ENCODE results near the gene FMO3. TPM values are rescaled to one million over a fixed set of nuclear protein-coding genes. Genes with fewer than 3 reads are reported as not detected.

The FMO3 gene
- total and polyA plus RNA-seq, 2 donors (not counting 1 experiment from before 2014, with no cell fraction given) = 76.3 to 148 TPM

GRCh38 chr1:171159148-171159547 lies 68.4 kb downstream of the FMO3 start:
- Histone ChIP-seq H3K36me3 (ENCODE audit: control insufficient read depth, insufficient read depth, low read length) (no peaks in the 10 kb centered on the region), H3K79me2 (ENCODE audit: control insufficient read depth, insufficient read depth, low read length) (no peaks in the 10 kb centered on the region), H3K9me3 (ENCODE audit: control insufficient read depth, insufficient read depth, low read depth, low read length) (no peaks in the 10 kb centered on the region), H4K20me1 (ENCODE audit: control insufficient read depth, extremely low read depth, insufficient read depth, low read length) (no peaks in the 10 kb centered on the region), H2AFZ (ENCODE audit: low read length) (no peak overlapping the region), H3K4me3 (replicated peaks in 1 of 4; ENCODE audit: control extremely low read depth in 1 of 4, insufficient read depth in 1 of 4, low read depth in 3 of 4, low read length in 4 of 4) (no peak overlapping the region), H3K4me2 (ENCODE audit: extremely low read depth, insufficient read depth, low read length) (no peak overlapping the region), H3K27ac (ENCODE audit: insufficient read depth, low read length) (no peak overlapping the region), H3K27me3 (ENCODE audit: control insufficient read depth, insufficient read depth, low read length) (no peaks in the 10 kb centered on the region), H3K4me1 (ENCODE audit: control insufficient read depth, extremely low read depth, insufficient read depth, low read length) (no peaks in the 10 kb centered on the region), H3K9ac (ENCODE audit: insufficient read depth, low read length) (no peak overlapping the region)
- TF ChIP-seq, protein P1, sequence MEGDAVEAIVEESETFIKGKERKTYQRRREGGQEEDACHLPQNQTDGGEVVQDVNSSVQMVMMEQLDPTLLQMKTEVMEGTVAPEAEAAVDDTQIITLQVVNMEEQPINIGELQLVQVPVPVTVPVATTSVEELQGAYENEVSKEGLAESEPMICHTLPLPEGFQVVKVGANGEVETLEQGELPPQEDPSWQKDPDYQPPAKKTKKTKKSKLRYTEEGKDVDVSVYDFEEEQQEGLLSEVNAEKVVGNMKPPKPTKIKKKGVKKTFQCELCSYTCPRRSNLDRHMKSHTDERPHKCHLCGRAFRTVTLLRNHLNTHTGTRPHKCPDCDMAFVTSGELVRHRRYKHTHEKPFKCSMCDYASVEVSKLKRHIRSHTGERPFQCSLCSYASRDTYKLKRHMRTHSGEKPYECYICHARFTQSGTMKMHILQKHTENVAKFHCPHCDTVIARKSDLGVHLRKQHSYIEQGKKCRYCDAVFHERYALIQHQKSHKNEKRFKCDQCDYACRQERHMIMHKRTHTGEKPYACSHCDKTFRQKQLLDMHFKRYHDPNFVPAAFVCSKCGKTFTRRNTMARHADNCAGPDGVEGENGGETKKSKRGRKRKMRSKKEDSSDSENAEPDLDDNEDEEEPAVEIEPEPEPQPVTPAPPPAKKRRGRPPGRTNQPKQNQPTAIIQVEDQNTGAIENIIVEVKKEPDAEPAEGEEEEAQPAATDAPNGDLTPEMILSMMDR (conservative IDR thresholded peaks at IDR 0.05 in 1 of 2, IDR thresholded peaks at IDR 0.05 in 1 of 2; ENCODE audit: low read depth in 1 of 2, low read length in 2 of 2) = no peak
- TF ChIP-seq EZH2 (IDR thresholded peaks at IDR 0.05; ENCODE audit: low read length, missing control alignments) = no peak
- no peak for DNase-seq (ENCODE audit: low read depth in 2 of 2)

- Histone ChIP-seq H3K79me2 (ENCODE audit: control insufficient read depth, insufficient read depth, low read length) (no peaks in the 10 kb centered on the region), H4K20me1 (ENCODE audit: control insufficient read depth, extremely low read depth, insufficient read depth, low read length) (no peaks in the 10 kb centered on the region), H2AFZ (ENCODE audit: low read length) (peak overlapping the region; percentile 24), H3K9me3 (ENCODE audit: control insufficient read depth, insufficient read depth, low read depth, low read length) (no peaks in the 10 kb centered on the region), H3K4me2 (ENCODE audit: extremely low read depth, insufficient read depth, low read length) (no peak overlapping the region), H3K4me3 (replicated peaks in 1 of 4; ENCODE audit: control extremely low read depth in 1 of 4, insufficient read depth in 1 of 4, low read depth in 3 of 4, low read length in 4 of 4) (no peak overlapping the region), H3K9ac (ENCODE audit: insufficient read depth, low read length) (no peak overlapping the region), H3K27ac (ENCODE audit: insufficient read depth, low read length) (no peak overlapping the region), H3K27me3 (ENCODE audit: control insufficient read depth, insufficient read depth, low read length) (no peaks in the 10 kb centered on the region), H3K36me3 (ENCODE audit: control insufficient read depth, insufficient read depth, low read length) (no peaks in the 10 kb centered on the region), H3K4me1 (ENCODE audit: control insufficient read depth, extremely low read depth, insufficient read depth, low read length) (no peaks in the 10 kb centered on the region)
- DNase-seq (ENCODE audit: low read depth in 2 of 2) = no peak
- TF ChIP-seq, protein P1 (conservative IDR thresholded peaks at IDR 0.05 in 1 of 2, IDR thresholded peaks at IDR 0.05 in 1 of 2; ENCODE audit: low read depth in 1 of 2, low read length in 2 of 2) = no peak
- TF ChIP-seq EZH2 (IDR thresholded peaks at IDR 0.05; ENCODE audit: low read length, missing control alignments) = no peak
Observed at GRCh38 chr1:171160211-171160610, 69.5 kb downstream of the FMO3 start.

DNA sequence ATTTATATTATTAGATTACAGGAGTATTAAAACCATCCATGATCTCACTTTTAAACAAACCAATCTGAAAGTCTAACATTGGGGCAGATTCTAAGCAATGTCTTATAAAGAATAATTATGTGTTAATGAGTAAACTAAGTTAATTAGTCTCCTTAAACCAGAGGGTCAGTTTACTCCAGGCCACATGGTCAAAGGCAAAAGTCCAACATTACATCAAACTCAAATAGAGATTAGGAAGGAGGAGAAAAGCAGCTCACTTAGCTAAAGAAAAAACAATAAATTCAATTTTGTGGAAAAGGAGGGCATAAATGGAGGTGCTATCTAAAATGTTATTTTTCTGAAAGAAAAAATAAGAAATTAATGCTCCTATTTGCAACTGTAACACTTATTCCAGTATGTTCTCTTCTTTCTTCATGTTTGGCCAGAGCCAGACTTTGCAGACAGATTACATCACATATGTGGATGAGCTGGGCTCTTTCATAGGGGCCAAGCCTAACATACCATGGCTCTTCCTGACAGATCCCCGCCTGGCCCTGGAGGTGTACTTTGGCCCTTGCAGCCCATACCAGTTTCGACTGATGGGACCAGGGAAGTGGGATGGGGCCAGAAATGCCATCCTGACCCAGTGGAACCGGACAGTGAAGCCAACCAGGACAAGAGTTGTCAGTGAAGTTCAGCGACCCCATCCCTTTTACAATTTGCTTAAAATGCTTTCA lies 70.1 kb downstream of the FMO3 start:
- Histone ChIP-seq H3K9me3 (ENCODE audit: control insufficient read depth, insufficient read depth, low read depth, low read length) (no peaks in the 10 kb centered on the region), H3K4me3 (replicated peaks in 1 of 4; ENCODE audit: control extremely low read depth in 1 of 4, insufficient read depth in 1 of 4, low read depth in 3 of 4, low read length in 4 of 4) (no peak overlapping the region), H3K79me2 (ENCODE audit: control insufficient read depth, insufficient read depth, low read length) (no peaks in the 10 kb centered on the region), H3K27me3 (ENCODE audit: control insufficient read depth, insufficient read depth, low read length) (no peaks in the 10 kb centered on the region), H3K27ac (ENCODE audit: insufficient read depth, low read length) (no peak overlapping the region), H3K36me3 (ENCODE audit: control insufficient read depth, insufficient read depth, low read length) (no peaks in the 10 kb centered on the region), H3K9ac (ENCODE audit: insufficient read depth, low read length) (no peak overlapping the region), H3K4me1 (ENCODE audit: control insufficient read depth, extremely low read depth, insufficient read depth, low read length) (no peaks in the 10 kb centered on the region), H2AFZ (ENCODE audit: low read length) (no peak overlapping the region), H4K20me1 (ENCODE audit: control insufficient read depth, extremely low read depth, insufficient read depth, low read length) (no peaks in the 10 kb centered on the region), H3K4me2 (ENCODE audit: extremely low read depth, insufficient read depth, low read length) (no peak overlapping the region)
- no peak for TF ChIP-seq EZH2 (IDR thresholded peaks at IDR 0.05; ENCODE audit: low read length, missing control alignments)
- TF ChIP-seq, protein P1 (conservative IDR thresholded peaks at IDR 0.05 in 1 of 2, IDR thresholded peaks at IDR 0.05 in 1 of 2; ENCODE audit: low read depth in 1 of 2, low read length in 2 of 2) = no peak
- DNase-seq (ENCODE audit: low read depth in 2 of 2) = peak in 1 of 2 donors; percentile 35
